Psoas muscle (tissue), 8 donors: ENCODE results near the gene MAP2K6. TPM values are rescaled to one million over a fixed set of nuclear protein-coding genes. Genes with fewer than 3 reads are reported as not detected.
A peak's percentile ranks its signal among the peaks of the same experiment; 100 is the strongest.

ENCODE experiments used
- ATAC-seq, 4 donors: fragments of 200-7000 bp; cut with Tn5 transposase; one replicate each; pipeline ENCODE4 v1.9.1; 2020; ENCODE audit warnings: moderate library complexity in 3 of 4, mild to moderate bottlenecking in 2 of 4
- DNase-seq, 2 donors: peaks; one replicate each; pipeline ENCODE4 v3.0.0-alpha.2; 2020
- H3K27ac ChIP-seq: fragments of 200-600 bp; one replicate; pipeline ENCODE4 v1.8.0; 2022
- H3K27me3 ChIP-seq, 3 donors: fragments of 200-600 bp in 1 of 3; one replicate each; pipeline versions ENCODE4 v1.6.1 to v1.8.0; 2013 to 2022; ENCODE audit warnings: low read length in 2 of 3, mild to moderate bottlenecking in 2 of 3, moderate library complexity in 1 of 3; ENCODE audit not compliant: insufficient read depth in 3 of 3
- H3K36me3 ChIP-seq, 2 donors: fragments of 200-600 bp in 1 of 2; one replicate each; pipeline versions ENCODE4 v1.6.1 to v1.8.0; 2013 to 2022; ENCODE audit warnings: low read depth in 1 of 2, mild to moderate bottlenecking in 1 of 2, moderate library complexity in 1 of 2; ENCODE audit not compliant: insufficient read depth in 1 of 2
- H3K4me1 ChIP-seq: fragments of 200-600 bp; one replicate; pipeline ENCODE4 v1.8.0; 2022
- H3K4me3 ChIP-seq: fragments of 200-600 bp; one replicate; pipeline ENCODE4 v1.8.0; 2022; ENCODE audit warnings: mild to moderate bottlenecking
- H3K9me3 ChIP-seq: fragments of 200-600 bp; one replicate; pipeline ENCODE4 v1.8.0; 2022
- WGBS, 3 donors: extraction: QIAGEN DNeasy Blood & Tissue Kit; methylation state at CpG; one replicate each; pipeline versions ENCODE4 v1.1.6 to v1.1.7; 2013; 5-methylcytosine and 5-hydroxymethylcytosine counted together
- intact Hi-C, 2 donors: fragments of 100-400 bp; cut with DNase I; formaldehyde crosslinking; loops; one replicate each; pipeline versions ENCODE4 v1.11.0 to v1.14.2; 2022
- polyA plus RNA-seq, 3 donors: library from polyadenylated mRNA; stranded (reverse); fragments of 200-250 nt; gene quantifications; one replicate each; pipeline ENCODE4 v1.2.3, GENCODE V29; 2013
- total RNA-seq, 4 donors: library from RNA; stranded (reverse); fragmentation: NEBNext Ultra II Directional in 2 of 4; extraction: Animal tissue kit (Norgen Biotek cat#: 25700) in 2 of 4; gene quantifications; one replicate each; pipeline versions ENCODE4 v1.2.1 to v1.2.4, GENCODE V29; 2021 to 2023
- TF ChIP-seq, protein P1 (sequence below): fragments of 200-600 bp; IDR thresholded peaks from one replicate; pipeline ENCODE4 v1.8.0; 2022; ENCODE audit warnings: antibody characterized with exemption
- donor health status: healthy with polysubstance abuse.
- donor health status: DM: no; HTN: no; CAD: no; lungs with moderate emphysema.
- donor health status: Bipolar disorder and iron deficiency.
- donor health status: healthy.
- donor health status: DM: yes; HTN: yes; CAD: no.
- donor health status: DM: no; HTN: no; CAD: no.
- donor health status: DM: no; HTN: no; CAD: no.
- donor health status: DM: yes; HTN: yes; CAD: no.

The MAP2K6 gene
- total and polyA plus RNA-seq, 7 donors: 6.4 to 127 (median 50.0) TPM

- WGBS, 3 donors: 70 to 88% (median 79%) methylated on average over 5 of the region's 5 CpGs
- H3K27me3 ChIP-seq: no peaks in the 10 kb centered on the region
- peaks cover 6% of the 10 kb centered on the region for H3K4me1 ChIP-seq
- peaks cover 0 to 3% of the 10 kb centered on the region in 2 donors for H3K36me3 ChIP-seq
- H3K4me3 ChIP-seq: no peak overlapping the region
- DNase-seq: no peak
- H3K9me3 ChIP-seq: no peaks in the 10 kb centered on the region
- no peak for ATAC-seq
- TF ChIP-seq, protein P1, sequence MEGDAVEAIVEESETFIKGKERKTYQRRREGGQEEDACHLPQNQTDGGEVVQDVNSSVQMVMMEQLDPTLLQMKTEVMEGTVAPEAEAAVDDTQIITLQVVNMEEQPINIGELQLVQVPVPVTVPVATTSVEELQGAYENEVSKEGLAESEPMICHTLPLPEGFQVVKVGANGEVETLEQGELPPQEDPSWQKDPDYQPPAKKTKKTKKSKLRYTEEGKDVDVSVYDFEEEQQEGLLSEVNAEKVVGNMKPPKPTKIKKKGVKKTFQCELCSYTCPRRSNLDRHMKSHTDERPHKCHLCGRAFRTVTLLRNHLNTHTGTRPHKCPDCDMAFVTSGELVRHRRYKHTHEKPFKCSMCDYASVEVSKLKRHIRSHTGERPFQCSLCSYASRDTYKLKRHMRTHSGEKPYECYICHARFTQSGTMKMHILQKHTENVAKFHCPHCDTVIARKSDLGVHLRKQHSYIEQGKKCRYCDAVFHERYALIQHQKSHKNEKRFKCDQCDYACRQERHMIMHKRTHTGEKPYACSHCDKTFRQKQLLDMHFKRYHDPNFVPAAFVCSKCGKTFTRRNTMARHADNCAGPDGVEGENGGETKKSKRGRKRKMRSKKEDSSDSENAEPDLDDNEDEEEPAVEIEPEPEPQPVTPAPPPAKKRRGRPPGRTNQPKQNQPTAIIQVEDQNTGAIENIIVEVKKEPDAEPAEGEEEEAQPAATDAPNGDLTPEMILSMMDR: no peak
- intact Hi-C loops: no loop called here
- H3K27ac ChIP-seq: no peak overlapping the region
Measured at GRCh38 chr17:69552986-69553667, 138.6 kb downstream of the MAP2K6 start.

GRCh38 chr17:69555056-69555455 lies 140.6 kb downstream of the MAP2K6 start:
- Histone ChIP-seq H3K27ac (no peak overlapping the region), H3K36me3 (peaks cover 0 to 3% of the 10 kb centered on the region in 2 donors), H3K4me1 (peaks cover 6% of the 10 kb centered on the region), H3K9me3 (no peaks in the 10 kb centered on the region), H3K4me3 (no peak overlapping the region), H3K27me3 (no peaks in the 10 kb centered on the region)
- 49 to 66% (median 59%) methylated on average over 2 of the region's 2 CpGs for WGBS, 3 donors
- ATAC-seq (no peak), DNase-seq (no peak)
- intact Hi-C loops: no loop called here
- TF ChIP-seq, protein P1: no peak

- no peak overlapping the region for H3K27ac ChIP-seq
- 62 to 83% (median 66%) methylated on average over 3 of the region's 3 CpGs for WGBS, 3 donors
- no peak overlapping the region for H3K4me3 ChIP-seq
- H3K4me1 ChIP-seq: peaks cover 11% of the 10 kb centered on the region
- TF ChIP-seq, protein P1: no peak
- no peak for DNase-seq
- intact Hi-C loops: no loop called here
- H3K36me3 ChIP-seq: peaks cover 0 to 3% of the 10 kb centered on the region in 2 donors
- H3K9me3 ChIP-seq: no peaks in the 10 kb centered on the region
- ATAC-seq: no peak
- no peaks in the 10 kb centered on the region for H3K27me3 ChIP-seq
Measured at GRCh38 chr17:69557339-69557738, 142.8 kb downstream of the MAP2K6 start.

- WGBS, 3 donors: 93 to 97% (median 95%) methylated on average over 6 of the region's 6 CpGs
- intact Hi-C loops: no loop called here
- Histone ChIP-seq H3K27ac (no peak overlapping the region), H3K27me3 (no peaks in the 10 kb centered on the region), H3K9me3 (no peaks in the 10 kb centered on the region), H3K4me3 (no peak overlapping the region), H3K36me3 (no peaks in the 10 kb centered on the region), H3K4me1 (peaks cover 11% of the 10 kb centered on the region)
- TF ChIP-seq, protein P1: no peak
- DNase-seq (no peak), ATAC-seq (no peak)
Measured at GRCh38 chr17:69558796-69559195, 144.3 kb downstream of the MAP2K6 start.

GRCh38 chr17:69560987-69561441 lies 146.5 kb downstream of the MAP2K6 start:
- no peaks in the 10 kb centered on the region for H3K9me3 ChIP-seq
- peak overlapping the region; percentile 73 for H3K27ac ChIP-seq
- no peaks in the 10 kb centered on the region for H3K36me3 ChIP-seq
- intact Hi-C loops: loop anchor here in 1 of 2 donors (10.0 kb wide), 1 partner anchor 1064 kb away; no protein-coding TSS in a partner anchor
- ATAC-seq: peak; percentile 60 to 94 (median 90)
- no peak overlapping the region for H3K4me3 ChIP-seq
- WGBS, 3 donors: 7 to 12% (median 9%) methylated on average over 3 of the region's 3 CpGs
- peaks cover 11% of the 10 kb centered on the region for H3K4me1 ChIP-seq
- no peaks in the 10 kb centered on the region for H3K27me3 ChIP-seq
- no peak for DNase-seq
- TF ChIP-seq, protein P1: no peak
